Measurements from ENCODE around the gene MCF2L. TPM values are rescaled to one million over a fixed set of nuclear protein-coding genes. Genes with fewer than 3 reads are reported as not detected.

Gene MCF2L
- polyA plus RNA-seq, 1 donor (not counting 4 experiments of a cell fraction or from before 2014, with no cell fraction given), result 0.14 TPM

GRCh38 chr13:113058129-113058987 lies 89.3 kb downstream of the MCF2L start:
- H3K9me3 ChIP-seq (ENCODE audit: control insufficient read depth, low read depth, low read length), result peaks cover 7% of the 10 kb centered on the region
- dilution Hi-C loops (cut with MboI; ENCODE audit: extremely low pct_ligation_motif_present, low sequenced_read_pairs), result no loop called here
- no peak overlapping the region for H3K4me2 ChIP-seq (ENCODE audit: control insufficient read depth, extremely low read depth, insufficient read depth, low read depth, low read length)
- H3K9ac ChIP-seq (ENCODE audit: control insufficient read depth, extremely low read depth, insufficient read depth, low read length), result no peak overlapping the region
- no peak for TF ChIP-seq EZH2 (IDR thresholded peaks at IDR 0.05; ENCODE audit: low read length)
- TF ChIP-seq, protein P1, sequence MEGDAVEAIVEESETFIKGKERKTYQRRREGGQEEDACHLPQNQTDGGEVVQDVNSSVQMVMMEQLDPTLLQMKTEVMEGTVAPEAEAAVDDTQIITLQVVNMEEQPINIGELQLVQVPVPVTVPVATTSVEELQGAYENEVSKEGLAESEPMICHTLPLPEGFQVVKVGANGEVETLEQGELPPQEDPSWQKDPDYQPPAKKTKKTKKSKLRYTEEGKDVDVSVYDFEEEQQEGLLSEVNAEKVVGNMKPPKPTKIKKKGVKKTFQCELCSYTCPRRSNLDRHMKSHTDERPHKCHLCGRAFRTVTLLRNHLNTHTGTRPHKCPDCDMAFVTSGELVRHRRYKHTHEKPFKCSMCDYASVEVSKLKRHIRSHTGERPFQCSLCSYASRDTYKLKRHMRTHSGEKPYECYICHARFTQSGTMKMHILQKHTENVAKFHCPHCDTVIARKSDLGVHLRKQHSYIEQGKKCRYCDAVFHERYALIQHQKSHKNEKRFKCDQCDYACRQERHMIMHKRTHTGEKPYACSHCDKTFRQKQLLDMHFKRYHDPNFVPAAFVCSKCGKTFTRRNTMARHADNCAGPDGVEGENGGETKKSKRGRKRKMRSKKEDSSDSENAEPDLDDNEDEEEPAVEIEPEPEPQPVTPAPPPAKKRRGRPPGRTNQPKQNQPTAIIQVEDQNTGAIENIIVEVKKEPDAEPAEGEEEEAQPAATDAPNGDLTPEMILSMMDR (optimal IDR thresholded peaks at IDR 0.05 in 1 of 3, IDR thresholded peaks at IDR 0.05 in 1 of 3, conservative IDR thresholded peaks at IDR 0.05 in 1 of 3; ENCODE audit: extremely low read depth in 1 of 3, insufficient read depth in 2 of 3, low read length in 3 of 3), result no peak
- H3K27ac ChIP-seq (ENCODE audit: control insufficient read depth, insufficient read depth, low read length), result no peak overlapping the region
- H2AFZ ChIP-seq (ENCODE audit: control insufficient read depth, low read length), result no peak overlapping the region
- DNase-seq (ENCODE audit: low read depth, low spot score) (no peak), FAIRE-seq (no peak)
- H3K79me2 ChIP-seq (ENCODE audit: control insufficient read depth, insufficient read depth, low read length), result no peaks in the 10 kb centered on the region
- no peaks in the 10 kb centered on the region for H4K20me1 ChIP-seq (ENCODE audit: control insufficient read depth, extremely low read depth, insufficient read depth, low read length)
- H3K36me3 ChIP-seq (ENCODE audit: control insufficient read depth in 2 of 2, extremely low read depth in 1 of 2, insufficient read depth in 2 of 2, low read length in 2 of 2), result no peaks in the 10 kb centered on the region
- no peaks in the 10 kb centered on the region for H3K9me1 ChIP-seq (ENCODE audit: control insufficient read depth, extremely low read depth, insufficient read depth, low read length)
- H3K4me3 ChIP-seq (ENCODE audit: control insufficient read depth in 2 of 3, extremely low read depth in 1 of 3, insufficient read depth in 2 of 3, low read depth in 1 of 3, low read length in 3 of 3), result no peak overlapping the region
- no peaks in the 10 kb centered on the region for H3K4me1 ChIP-seq (ENCODE audit: control insufficient read depth, extremely low read depth, insufficient read depth, low read length)
- H3K27me3 ChIP-seq (ENCODE audit: control insufficient read depth, extremely low read depth, insufficient read depth, low read length), result no peaks in the 10 kb centered on the region

GRCh38 chr13:113058988-113059850 lies 90.2 kb downstream of the MCF2L start:
- H2AFZ ChIP-seq (ENCODE audit: control insufficient read depth, low read length), result no peak overlapping the region
- H3K27me3 ChIP-seq (ENCODE audit: control insufficient read depth, extremely low read depth, insufficient read depth, low read length), result no peaks in the 10 kb centered on the region
- dilution Hi-C loops (cut with MboI; ENCODE audit: extremely low pct_ligation_motif_present, low sequenced_read_pairs), result no loop called here
- no peaks in the 10 kb centered on the region for H4K20me1 ChIP-seq (ENCODE audit: control insufficient read depth, extremely low read depth, insufficient read depth, low read length)
- no peaks in the 10 kb centered on the region for H3K4me1 ChIP-seq (ENCODE audit: control insufficient read depth, extremely low read depth, insufficient read depth, low read length)
- H3K27ac ChIP-seq (ENCODE audit: control insufficient read depth, insufficient read depth, low read length), result no peak overlapping the region
- DNase-seq (ENCODE audit: low read depth, low spot score) (no peak), FAIRE-seq (no peak)
- no peak overlapping the region for H3K4me3 ChIP-seq (ENCODE audit: control insufficient read depth in 2 of 3, extremely low read depth in 1 of 3, insufficient read depth in 2 of 3, low read depth in 1 of 3, low read length in 3 of 3)
- peaks cover 7% of the 10 kb centered on the region for H3K9me3 ChIP-seq (ENCODE audit: control insufficient read depth, low read depth, low read length)
- no peak overlapping the region for H3K4me2 ChIP-seq (ENCODE audit: control insufficient read depth, extremely low read depth, insufficient read depth, low read depth, low read length)
- no peak overlapping the region for H3K9ac ChIP-seq (ENCODE audit: control insufficient read depth, extremely low read depth, insufficient read depth, low read length)
- H3K79me2 ChIP-seq (ENCODE audit: control insufficient read depth, insufficient read depth, low read length), result no peaks in the 10 kb centered on the region
- no peaks in the 10 kb centered on the region for H3K9me1 ChIP-seq (ENCODE audit: control insufficient read depth, extremely low read depth, insufficient read depth, low read length)
- TF ChIP-seq, protein P1 (optimal IDR thresholded peaks at IDR 0.05 in 1 of 3, IDR thresholded peaks at IDR 0.05 in 1 of 3, conservative IDR thresholded peaks at IDR 0.05 in 1 of 3; ENCODE audit: extremely low read depth in 1 of 3, insufficient read depth in 2 of 3, low read length in 3 of 3), result no peak
- no peak for TF ChIP-seq EZH2 (IDR thresholded peaks at IDR 0.05; ENCODE audit: low read length)
- no peaks in the 10 kb centered on the region for H3K36me3 ChIP-seq (ENCODE audit: control insufficient read depth in 2 of 2, extremely low read depth in 1 of 2, insufficient read depth in 2 of 2, low read length in 2 of 2)

Data from keratinocyte (primary cell).